Stimulated activated CD8-positive, alpha-beta memory T cell treated with anti-CD3 and anti-CD28 coated beads, Interleukin-4, amount 100 ng/mL, for 4 hours (primary cell): ENCODE results near the gene VPS37D.

ENCODE experiments used
- DNase-seq, 2 donors: peaks; one replicate each; pipeline ENCODE4 v3.0.0-alpha.2; 2020; ENCODE audit warnings: low read depth in 2 of 2, low spot score in 1 of 2

Gene VPS37D

DNA sequence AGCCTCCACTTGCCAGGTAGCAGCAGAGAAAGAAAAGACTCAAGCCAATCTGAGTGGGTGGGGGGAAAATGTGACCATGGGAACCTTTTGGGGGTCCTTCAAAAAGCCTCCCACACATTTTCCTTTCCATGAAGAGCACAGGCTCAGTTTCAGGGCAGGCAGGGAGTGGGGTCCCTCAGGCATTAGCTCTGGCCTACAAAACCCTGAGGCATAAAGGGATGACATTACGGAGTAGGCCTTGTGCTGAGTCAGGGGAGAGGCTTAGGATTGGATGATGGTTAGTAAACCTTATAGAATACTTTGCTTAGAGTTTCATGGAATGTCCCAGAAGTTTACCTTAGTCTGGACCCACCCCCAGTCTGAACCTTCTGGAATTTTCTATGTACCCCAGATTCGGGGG lies 12.1 kb downstream of the VPS37D start:
- DNase-seq: no peak

DNA sequence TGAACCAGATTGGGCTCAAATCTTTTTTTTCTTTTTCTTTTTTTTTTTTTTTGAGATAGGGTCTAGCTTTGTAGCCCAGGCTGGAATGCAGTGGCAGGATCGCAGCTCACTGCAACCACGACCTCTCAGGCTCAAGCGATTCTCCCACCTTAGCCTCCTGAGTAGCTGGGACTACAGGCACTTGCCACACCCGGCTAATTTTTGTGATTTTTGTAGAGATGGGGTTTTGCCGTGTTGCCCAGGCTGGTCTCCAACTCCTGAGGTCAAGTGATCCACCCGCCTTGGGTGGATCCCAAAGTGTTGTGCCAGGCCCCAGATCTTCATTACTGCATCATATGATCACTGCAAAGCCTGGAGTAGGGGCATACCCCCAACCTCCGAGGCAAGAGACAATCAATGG lies 12.9 kb downstream of the VPS37D start:
- no peak for DNase-seq

DNA sequence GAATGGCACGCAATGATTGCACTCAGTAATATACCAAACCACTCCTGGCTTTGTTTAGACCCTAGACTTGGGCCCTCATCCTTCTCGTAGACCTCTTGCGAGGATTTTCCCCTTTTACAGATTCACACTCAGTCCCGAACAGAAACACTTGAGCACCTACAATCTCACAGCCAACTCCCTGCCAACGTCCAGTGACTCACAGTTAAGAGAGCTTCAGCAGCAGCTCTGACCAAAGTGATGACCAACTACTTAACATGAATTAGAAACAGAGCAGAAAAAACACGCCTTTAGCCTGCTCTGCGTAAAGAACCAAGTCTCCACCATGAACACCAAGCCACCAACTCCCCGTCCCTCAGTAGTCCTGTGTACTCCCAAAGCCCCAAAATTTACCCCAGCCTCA lies 13.4 kb downstream of the VPS37D start:
- DNase-seq: no peak

DNA sequence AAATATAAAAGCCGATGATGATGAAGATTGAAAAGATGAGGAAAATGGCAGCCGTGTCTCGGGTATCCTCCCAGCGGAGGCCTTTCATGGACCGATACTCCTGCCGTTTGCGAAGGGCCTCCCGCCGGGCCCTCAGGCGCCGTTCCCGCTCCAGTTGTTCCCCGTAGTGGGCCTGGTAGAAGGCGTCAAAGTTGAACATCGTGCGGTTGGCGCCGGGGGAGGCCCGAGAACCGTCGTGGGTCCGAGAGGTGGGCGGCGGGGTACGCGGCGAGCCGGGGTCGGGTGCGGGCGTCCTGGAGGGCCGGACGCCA lies 15.1 kb downstream of the VPS37D start:
- no peak for DNase-seq

DNA sequence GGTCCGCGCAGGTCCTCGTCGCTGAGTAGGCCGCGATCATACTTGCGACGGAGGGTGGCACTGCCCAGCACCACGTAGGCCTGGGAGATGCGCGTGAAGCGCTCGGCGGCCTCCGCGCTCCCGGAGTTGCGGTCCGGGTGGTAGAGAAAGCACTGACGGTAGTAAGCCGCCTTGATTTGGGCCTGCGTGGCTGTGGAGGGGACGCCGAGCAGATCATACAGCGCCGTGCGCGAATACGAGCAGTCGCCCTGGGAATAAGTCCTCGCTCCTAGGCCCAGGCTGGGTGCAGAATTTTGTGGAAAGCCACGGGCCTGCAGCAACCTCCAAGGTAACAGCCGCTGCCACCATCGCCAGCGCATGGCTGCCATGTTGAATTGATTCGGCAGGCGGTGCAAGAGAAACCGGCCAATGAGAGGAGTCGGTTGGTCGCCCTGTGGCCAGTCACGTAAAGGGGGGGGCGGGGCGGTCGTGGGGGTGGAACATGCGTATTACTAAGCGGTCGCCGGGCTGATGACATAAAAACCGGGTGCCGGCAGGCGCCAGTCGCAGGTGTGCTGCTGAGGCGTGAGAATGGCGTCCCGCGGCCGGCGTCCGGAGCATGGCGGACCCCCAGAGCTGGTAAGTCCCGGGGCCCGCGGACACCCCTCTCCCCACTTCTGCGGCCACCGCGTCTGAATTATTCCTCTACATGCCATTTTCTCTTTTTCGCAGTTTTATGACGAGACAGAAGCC lies 15.6 kb downstream of the VPS37D start, which contains the start of the genes BUD23 and DNAJC30:
Gene BUD23, plus strand, starts transcription at position 542 of the 732 bp plus-strand sequence. Its CDS starts 29 bp downstream, at position 571.
Gene DNAJC30, minus strand, starts transcription at position 398 of the 732 bp plus-strand sequence. Its CDS starts 30 bp downstream, at position 368.
- DNase-seq: peak; percentile 97

DNA sequence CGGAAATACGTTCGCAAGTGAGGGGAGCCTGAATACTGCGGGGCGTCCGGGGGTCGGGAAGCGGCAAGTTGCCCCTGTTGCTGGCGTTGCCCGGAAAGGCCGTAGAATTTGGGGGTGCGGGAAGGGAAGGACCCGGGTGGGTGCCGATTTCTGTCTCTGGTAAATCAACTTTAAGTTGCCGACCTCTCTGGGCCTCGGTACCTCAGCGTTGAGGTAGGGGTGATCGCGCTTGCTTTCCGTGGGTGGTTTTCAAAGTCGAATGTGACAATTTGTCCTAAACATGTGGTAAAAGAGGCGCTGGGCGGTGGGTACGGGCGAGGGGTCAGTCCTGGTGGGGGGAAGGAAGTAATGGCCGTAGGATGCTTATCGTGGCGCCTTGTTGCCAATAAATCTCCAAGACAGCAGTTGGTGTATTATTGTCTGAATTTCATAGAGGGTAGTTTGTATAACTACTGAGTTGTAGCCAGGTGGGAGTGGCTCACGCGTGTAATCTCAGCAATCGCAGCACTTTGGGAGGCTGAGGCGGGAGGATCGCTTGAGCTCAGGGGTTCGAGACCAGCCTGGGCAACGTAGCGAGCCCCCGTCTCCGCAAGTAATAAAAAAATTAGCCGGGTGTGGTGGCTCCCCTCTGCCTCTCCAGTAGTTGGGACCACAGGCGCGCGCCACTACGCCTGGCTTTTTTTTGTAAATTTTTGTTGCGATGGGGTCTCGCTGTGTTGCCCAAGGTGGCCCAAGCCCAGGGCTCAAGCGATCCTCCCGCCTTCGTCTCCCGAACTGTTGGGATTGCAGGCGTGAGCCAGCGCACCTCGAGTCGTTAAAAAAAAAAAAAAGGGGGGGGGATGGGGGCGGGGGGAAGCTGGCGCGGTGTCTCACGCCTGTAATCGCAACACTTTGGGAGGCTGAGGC lies 16.4 kb downstream of the VPS37D start:
- DNase-seq: no peak

DNA sequence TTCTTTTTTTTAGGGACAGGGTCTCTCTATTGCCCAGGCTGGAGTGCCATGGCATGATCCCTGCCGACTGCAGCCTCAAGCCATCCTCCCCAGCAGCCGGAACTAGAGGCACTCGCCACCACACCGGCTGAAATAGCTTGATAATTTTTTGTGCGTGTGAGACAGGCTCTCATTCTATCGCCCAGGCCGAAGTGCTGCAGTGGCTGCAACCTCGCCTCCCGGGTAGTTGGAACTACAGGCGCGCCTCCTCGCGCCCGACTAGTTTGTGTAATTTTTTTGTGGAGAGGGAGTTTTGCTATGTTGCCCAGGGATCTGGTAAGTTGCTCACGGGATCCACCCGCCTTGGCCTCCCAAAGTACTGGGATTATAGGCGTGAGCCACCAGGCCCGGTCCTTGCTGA lies 17.7 kb downstream of the VPS37D start:
- DNase-seq: no peak

DNA sequence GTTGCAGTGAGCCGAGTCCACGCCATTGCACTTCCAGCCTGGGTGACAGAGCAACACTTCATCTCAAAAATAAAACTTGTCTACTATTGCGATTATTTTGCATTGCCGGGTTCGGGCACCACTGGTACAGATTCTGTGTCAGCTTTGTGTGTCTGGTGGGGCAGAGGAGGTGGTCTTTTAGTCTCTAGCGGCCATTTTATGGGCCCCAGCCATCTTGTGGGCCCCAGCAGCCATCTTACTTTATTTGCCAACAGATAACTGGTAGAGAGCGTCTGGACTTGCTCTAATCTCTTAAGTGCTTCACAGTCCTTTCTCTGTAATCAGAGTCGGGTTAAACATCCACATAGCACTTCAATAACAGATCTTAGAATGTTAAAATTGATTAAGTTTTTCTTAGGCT lies 20.7 kb downstream of the VPS37D start:
- no peak for DNase-seq

DNA sequence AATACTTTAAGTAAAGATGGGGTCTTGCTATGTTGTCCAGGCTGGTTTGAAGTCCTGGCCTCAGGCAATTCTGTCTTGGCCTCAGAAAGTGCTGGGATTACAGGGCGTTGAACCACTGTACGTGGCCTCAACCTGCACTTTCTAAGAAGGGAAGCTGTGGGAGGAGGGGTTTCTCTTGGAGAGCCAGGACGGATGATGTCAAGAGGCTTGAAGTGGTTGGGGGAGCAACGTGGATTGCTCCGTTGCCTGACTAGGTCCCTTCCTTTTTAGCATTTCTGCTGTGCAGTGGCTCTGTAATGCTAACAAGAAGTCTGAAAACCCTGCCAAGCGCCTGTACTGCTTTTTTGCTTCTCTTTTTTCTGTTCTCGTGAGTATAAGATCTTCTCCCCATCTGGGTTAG lies 23.0 kb downstream of the VPS37D start:
- no peak for DNase-seq

DNA sequence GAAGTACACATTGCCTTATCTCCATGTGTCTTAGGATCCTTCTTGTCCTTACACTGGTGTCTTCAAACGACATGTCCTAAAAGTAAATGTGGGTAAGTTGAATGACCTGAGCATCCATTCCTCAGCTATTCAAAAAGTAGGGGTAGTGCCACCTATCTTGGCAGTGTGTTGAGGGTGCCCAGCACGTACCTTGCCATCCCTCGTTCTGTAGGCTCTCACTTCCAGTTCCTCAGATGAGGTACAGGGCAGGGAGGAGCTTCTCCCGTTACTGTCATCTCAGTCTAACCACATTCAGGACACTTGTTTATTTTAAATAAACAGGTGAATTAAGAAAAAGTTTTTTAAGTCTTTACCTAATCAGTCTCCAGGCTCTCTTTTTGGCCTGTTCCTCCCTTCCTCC lies 28.7 kb downstream of the VPS37D start:
- no peak for DNase-seq

DNA sequence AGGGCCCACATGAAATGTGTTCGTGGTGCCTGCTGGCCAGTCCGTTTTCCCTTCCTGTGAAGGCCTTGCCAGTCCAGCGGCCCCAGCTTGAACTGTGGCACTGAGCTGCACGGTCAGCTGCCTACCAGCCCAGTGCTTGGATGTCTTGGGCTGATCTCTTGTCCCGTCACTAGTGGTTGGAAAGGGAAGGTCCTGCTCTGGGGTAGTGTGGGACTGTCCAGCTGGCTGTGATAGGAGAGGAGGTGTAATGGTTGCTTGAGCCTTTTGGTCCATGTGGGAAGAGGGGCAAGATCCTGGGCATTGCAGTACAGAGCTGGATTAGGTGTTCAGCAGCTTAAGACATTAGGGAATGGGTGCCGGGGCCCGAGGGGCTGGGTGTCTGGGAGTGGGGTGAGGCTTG lies 30.8 kb downstream of the VPS37D start:
- no peak for DNase-seq

DNA sequence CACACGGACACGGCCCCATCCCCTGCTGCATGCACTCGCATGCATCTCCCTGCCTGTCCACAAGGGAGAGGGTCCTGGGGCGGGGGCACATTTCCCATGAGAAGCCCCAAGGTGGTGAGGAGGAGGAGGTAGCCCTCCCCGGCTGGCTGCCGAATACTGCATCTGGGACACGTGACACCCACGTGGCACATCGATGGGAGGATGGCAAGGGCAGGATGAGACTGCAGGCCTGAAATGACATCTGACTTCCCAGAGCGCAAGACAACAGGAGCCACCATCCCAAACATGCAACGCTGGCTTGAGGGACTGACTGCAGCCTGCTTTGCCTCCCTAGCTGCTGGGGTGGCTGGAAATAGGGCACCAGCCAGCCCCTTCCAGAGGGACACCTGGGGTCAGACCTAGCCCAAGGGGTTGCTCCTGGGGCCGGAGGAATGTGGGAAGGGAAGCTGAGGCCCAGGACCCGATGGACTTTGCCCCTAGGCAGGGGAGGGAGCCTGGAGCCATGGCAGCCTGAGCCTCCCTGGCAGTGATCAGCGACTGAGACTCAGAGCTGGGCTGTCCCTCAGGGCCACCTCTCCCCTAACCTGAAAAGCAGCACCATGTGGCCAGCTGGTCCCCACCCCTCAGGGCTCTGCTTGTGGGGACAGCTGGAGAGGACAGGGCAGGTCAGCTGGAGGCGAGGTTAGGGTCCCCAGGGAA lies 31.9 kb downstream of the VPS37D start:
- no peak for DNase-seq

DNA sequence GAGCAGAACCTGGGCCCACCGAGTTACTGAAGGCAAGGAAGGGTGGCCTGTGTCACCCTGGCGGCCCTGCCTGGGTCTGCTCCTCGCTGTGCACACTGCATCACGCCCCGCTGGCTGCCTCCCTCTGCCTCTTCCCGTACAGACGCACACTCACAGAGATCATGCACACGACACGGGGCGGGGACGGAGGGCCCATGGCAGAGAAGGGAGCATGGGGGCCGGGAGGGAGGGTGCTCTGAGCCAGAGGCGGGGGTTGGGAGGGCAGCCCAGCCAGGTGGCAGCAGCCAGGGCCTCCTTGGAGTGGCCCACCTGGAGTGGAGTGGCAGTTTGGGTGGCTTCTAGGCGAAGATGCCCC lies 32.4 kb downstream of the VPS37D start:
- DNase-seq: no peak

DNA sequence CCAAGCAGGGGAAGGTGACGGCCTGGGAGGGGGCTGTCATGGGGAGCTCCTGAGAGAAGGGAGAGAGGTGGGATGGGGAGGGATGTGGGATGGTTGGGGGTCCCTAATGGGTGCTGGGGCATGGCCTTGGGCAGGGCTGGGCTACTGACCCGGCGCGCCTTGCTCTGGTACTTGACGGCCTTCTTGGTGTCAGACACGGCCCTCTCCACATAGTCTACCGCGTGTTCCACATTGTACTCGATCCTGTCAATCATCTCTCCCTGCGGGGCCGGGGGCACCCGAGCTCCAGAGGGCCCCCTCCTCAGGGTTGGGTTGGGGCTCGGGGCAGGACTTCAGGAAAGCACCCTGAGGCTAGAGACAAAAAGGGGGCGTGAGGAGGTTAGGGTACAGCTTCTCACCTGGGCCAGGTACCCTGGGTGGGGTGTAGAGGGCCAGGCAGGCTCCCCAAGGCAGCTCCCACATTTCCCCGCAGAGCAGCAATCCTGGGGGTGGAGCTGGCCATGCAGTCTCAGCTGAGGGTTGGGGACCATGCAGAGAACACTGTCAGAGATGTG lies 33.0 kb downstream of the VPS37D start:
- no peak for DNase-seq

DNA sequence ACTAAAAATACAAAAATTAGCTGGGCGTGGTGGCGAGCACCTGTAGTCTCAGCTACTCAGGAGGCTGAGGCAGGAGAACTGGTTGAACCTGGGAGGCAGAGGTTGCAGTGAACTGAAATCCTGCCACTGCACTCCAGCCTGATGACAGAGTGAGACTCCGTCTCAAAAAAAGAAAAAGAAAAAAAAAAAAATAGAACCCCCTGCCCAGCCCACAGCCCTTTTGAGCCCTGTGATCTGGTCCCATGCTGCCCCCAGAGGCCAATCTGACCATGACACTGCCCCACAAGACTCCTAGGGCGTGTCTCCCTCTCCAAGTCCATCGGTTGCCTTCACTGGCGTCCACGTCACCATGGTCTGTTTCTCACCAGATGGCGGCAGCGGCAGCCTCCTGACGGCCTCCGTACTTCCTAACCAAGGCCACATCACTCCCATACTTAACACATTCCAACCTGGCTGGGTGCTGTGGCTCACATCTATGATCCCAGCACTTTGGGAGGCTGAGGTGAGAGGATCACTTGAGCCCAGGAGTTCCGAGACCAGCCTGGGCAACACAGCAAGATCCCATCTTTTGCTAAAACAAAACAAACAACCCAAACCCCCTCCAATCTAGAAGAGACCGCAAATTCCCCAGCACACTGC lies 33.8 kb downstream of the VPS37D start:
- no peak for DNase-seq

DNA sequence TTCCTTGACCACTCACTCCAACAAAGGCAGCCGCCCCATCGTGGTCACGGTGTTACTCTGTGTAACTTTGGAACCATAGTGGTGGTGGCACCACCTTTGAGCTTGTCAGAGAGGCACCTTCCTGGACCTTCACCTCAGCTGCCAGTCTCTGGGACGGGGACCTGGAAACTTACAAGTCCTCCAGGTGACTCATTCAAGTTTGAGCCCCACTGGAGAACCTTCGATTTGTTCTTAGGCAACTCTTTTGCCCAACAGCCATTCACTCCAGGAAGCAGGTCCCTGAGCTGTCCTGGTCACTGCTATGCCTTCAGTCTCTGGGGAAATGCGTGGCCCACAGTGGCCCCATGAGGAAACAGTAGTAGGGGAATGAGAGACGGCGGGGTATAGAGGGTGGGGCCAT lies 34.6 kb downstream of the VPS37D start:
- no peak for DNase-seq

DNA sequence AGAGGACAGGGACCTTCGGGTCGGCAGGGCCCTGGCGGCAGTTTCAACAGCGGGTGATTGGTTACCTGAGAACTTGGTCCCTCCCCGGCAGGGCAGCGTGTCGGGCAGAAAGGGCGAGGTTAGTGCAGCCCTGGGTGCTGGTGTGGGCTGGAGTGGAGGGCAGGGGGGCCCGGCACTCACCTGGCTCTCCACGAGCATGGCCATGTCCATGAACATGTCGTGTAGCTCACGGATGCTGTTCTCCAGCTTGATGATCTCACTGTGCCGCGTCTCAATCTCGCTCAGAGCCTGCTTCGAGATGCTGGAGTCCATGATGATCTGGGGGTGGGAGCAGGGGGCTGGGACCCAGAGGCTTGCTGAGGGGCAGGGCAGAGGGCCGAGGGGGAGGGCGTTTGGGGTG lies 35.0 kb downstream of the VPS37D start:
- no peak for DNase-seq

DNA sequence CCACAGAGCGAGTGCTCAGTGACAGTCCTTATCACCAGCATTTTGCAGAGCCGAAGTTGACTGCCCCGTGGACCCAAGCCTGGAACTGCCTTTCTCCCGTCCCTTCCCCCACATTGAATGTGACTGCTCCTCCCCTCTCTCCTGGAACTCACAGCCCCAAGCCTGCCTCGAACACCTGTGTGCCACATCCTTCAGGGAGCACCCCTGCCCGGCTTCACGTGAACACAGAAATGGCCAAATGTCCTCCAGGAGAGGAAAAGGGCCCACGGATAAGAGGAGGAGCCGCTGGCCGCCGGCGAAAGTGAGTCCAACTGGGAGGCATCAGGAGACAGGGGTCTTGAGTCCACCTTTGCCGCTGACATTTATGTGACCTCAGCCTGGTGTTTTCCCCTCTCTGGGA lies 35.6 kb downstream of the VPS37D start:
- no peak for DNase-seq

DNA sequence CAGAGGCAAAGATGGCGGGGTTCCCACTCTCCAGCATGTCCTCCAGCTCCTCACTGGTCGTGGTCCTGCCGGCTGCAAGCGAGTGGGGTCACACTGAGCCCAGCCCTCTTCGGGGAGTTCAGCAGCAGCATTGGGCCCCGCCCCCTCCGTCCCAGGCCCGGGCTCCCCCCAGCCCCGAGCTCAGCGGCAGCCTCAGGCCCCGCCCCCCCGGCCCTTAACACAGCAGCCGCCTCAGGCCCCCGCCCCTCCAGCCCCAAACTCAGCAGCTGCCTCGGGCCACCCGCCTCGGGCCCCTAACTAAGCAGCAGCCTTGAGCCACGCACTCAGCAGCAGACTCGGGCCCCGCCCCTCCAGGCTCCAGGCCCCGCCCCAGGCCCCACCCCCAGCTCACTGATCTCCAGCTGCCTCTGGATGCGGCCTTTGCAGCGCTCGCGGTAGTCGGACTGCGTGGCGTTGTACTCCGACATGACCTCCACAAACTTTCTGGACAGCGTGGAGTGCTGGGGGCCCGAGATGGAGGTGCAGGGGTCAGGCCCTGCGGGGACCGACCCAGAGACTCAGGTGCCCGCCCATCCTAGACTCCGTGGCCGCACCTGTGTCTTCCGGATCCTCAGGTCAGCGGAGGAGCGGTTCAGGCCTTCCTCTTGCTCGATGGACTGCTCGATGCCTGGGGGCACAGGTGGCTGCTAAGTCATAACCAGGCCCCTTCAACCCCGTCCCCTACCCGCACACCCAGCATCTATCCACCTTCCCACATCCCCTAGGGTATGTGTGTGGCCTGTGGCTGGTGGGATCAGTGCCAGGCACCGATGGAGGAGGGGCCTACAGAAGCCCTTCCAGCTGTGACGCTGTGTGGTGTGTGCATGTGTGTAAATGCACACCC lies 36.4 kb downstream of the VPS37D start:
- DNase-seq: no peak
